Osteocyte (in vitro differentiated cells): Measurements from ENCODE around the gene TRPC4AP. TPM values are rescaled to one million over a fixed set of nuclear protein-coding genes. Genes with fewer than 3 reads are reported as not detected.
A peak's percentile ranks its signal among the peaks of the same experiment; 100 is the strongest.

Experiments used
- DNase-seq: peaks from one replicate; pipeline ENCODE4 v3.0.0; 2021; ENCODE audit warnings: mixed read lengths; ENCODE audit not compliant: unreplicated experiment; ENCODE audit errors: extremely low spot score
- H3K27ac Mint-ChIP-seq: one replicate; pipeline ENCODE4 v1.8.0; 2021; ENCODE audit warnings: mild to moderate bottlenecking, mixed read lengths; ENCODE audit not compliant: unreplicated experiment
- H3K27me3 Mint-ChIP-seq: one replicate; pipeline ENCODE4 v1.8.0; 2021; ENCODE audit warnings: mixed read lengths; ENCODE audit not compliant: unreplicated experiment
- H3K36me3 Mint-ChIP-seq: one replicate; pipeline ENCODE4 v1.8.0; 2021; ENCODE audit warnings: mixed read lengths; ENCODE audit not compliant: unreplicated experiment
- H3K4me1 Mint-ChIP-seq: one replicate; pipeline ENCODE4 v1.8.0; 2021; ENCODE audit warnings: mixed read lengths; ENCODE audit not compliant: unreplicated experiment
- H3K4me3 Mint-ChIP-seq: one replicate; pipeline ENCODE4 v1.8.0; 2021; ENCODE audit warnings: mild to moderate bottlenecking, moderate library complexity, mixed read lengths; ENCODE audit not compliant: unreplicated experiment
- H3K9me3 Mint-ChIP-seq: one replicate; pipeline ENCODE4 v1.8.0; 2021; ENCODE audit warnings: mixed read lengths; ENCODE audit not compliant: unreplicated experiment
- total RNA-seq: library from RNA; stranded (reverse); gene quantifications from 2 replicates; pipeline ENCODE4 v1.2.1, GENCODE V29; 2021
- TF ChIP-seq, protein P1 (sequence below): fragments of 200-600 bp; sonication (generic); IDR thresholded peaks from 2 replicates; pipeline ENCODE4 v1.5.0; 2021; ENCODE audit warnings: antibody characterized with exemption, mild to moderate bottlenecking, moderate library complexity

TRPC4AP gene
- total RNA-seq, 1 donor from 2014 or later: 83.0 TPM

- Mint-ChIP-seq H3K4me3 (no peak overlapping the region), H3K9me3 (no peaks in the 10 kb centered on the region), H3K27me3 (no peaks in the 10 kb centered on the region), H3K36me3 (peaks cover 51% of the 10 kb centered on the region), H3K27ac (no peak overlapping the region), H3K4me1 (peaks cover 8% of the 10 kb centered on the region)
- no peak for DNase-seq
- TF ChIP-seq, protein P1, sequence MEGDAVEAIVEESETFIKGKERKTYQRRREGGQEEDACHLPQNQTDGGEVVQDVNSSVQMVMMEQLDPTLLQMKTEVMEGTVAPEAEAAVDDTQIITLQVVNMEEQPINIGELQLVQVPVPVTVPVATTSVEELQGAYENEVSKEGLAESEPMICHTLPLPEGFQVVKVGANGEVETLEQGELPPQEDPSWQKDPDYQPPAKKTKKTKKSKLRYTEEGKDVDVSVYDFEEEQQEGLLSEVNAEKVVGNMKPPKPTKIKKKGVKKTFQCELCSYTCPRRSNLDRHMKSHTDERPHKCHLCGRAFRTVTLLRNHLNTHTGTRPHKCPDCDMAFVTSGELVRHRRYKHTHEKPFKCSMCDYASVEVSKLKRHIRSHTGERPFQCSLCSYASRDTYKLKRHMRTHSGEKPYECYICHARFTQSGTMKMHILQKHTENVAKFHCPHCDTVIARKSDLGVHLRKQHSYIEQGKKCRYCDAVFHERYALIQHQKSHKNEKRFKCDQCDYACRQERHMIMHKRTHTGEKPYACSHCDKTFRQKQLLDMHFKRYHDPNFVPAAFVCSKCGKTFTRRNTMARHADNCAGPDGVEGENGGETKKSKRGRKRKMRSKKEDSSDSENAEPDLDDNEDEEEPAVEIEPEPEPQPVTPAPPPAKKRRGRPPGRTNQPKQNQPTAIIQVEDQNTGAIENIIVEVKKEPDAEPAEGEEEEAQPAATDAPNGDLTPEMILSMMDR: no peak
Observed at GRCh38 chr20:35017099-35017835, 75.3 kb downstream of the TRPC4AP start.

DNA sequence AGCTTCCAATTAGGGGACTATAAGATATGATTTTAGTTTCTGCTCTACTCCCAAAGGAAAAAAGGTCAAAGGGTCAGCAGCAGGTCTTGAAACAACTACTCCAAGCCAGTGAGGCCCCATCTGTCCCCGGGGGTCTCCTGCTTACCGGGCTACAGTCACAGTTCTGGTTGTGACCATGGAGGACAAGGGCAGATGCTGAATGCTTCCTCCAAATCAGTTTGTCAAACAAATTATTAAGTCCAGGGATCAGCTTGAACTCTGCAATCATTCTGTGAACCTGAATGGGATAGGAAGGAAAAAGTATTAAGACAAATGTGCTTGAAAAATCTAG, 76.8 kb downstream of the TRPC4AP start:
- H3K27ac Mint-ChIP-seq: no peak overlapping the region
- H3K9me3 Mint-ChIP-seq: no peaks in the 10 kb centered on the region
- TF ChIP-seq, protein P1: no peak
- H3K4me3 Mint-ChIP-seq: no peak overlapping the region
- no peak for DNase-seq
- peaks cover 53% of the 10 kb centered on the region for H3K36me3 Mint-ChIP-seq
- no peaks in the 10 kb centered on the region for H3K27me3 Mint-ChIP-seq
- H3K4me1 Mint-ChIP-seq: peaks cover 8% of the 10 kb centered on the region

- peaks cover 8% of the 10 kb centered on the region for H3K4me1 Mint-ChIP-seq
- peak overlapping the region; percentile 28 for H3K27ac Mint-ChIP-seq
- H3K36me3 Mint-ChIP-seq: peaks cover 54% of the 10 kb centered on the region
- H3K27me3 Mint-ChIP-seq: no peaks in the 10 kb centered on the region
- TF ChIP-seq, protein P1: no peak
- DNase-seq: peak; percentile 40
- H3K9me3 Mint-ChIP-seq: no peaks in the 10 kb centered on the region
- no peak overlapping the region for H3K4me3 Mint-ChIP-seq
Observed at GRCh38 chr20:35014537-35014936, 78.1 kb downstream of the TRPC4AP start.

GRCh38 chr20:35013421-35014411, 78.9 kb downstream of the TRPC4AP start:
- peak; percentile 8 for DNase-seq
- peak overlapping the region; percentile 28 for H3K27ac Mint-ChIP-seq
- TF ChIP-seq, protein P1: no peak
- peaks cover 63% of the 10 kb centered on the region for H3K36me3 Mint-ChIP-seq
- H3K9me3 Mint-ChIP-seq: no peaks in the 10 kb centered on the region
- H3K4me3 Mint-ChIP-seq: no peak overlapping the region
- no peaks in the 10 kb centered on the region for H3K27me3 Mint-ChIP-seq
- H3K4me1 Mint-ChIP-seq: peaks cover 8% of the 10 kb centered on the region
